Skeletal muscle satellite cell (primary cell): ENCODE data around the gene KLRB1. TPM values are rescaled to one million over a fixed set of nuclear protein-coding genes. Genes with fewer than 3 reads are reported as not detected.
"Not testable (repeated sequence)": the region's sequence is repeated elsewhere in the genome, so short reads cannot be mapped to it uniquely, and the experiment has no call there.

Experiments used
- H3K27me3 ChIP-seq: 2 replicates; pipeline ENCODE4 v1.7.0; 2013; ENCODE audit warnings: low read length; ENCODE audit not compliant: control insufficient read depth, insufficient read depth
- H3K36me3 ChIP-seq: 2 replicates; pipeline ENCODE4 v1.7.0; 2013; ENCODE audit warnings: mild to moderate bottlenecking, control low read depth, low read length; ENCODE audit not compliant: insufficient read depth
- H3K4me1 ChIP-seq: 2 replicates; pipeline ENCODE4 v1.7.0; 2013; ENCODE audit warnings: low read length; ENCODE audit not compliant: control insufficient read depth, insufficient read depth
- H3K4me2 ChIP-seq: 2 replicates; pipeline ENCODE4 v1.7.0; 2013; ENCODE audit warnings: mild to moderate bottlenecking, low read length
- H3K4me3 ChIP-seq: 2 replicates; pipeline ENCODE4 v1.7.0; 2013; ENCODE audit warnings: low read length
- H3K9ac ChIP-seq: 2 replicates; pipeline ENCODE4 v1.7.0; 2013; ENCODE audit warnings: mild to moderate bottlenecking, low read depth, low read length, moderate library complexity
- H3K9me3 ChIP-seq: replicated peaks from 2 replicates; pipeline ENCODE4 v1.7.0; 2013; ENCODE audit warnings: mild to moderate bottlenecking, control low read depth, low read length
- small RNA-seq: library from RNA; depleted of rRNA; stranded (forward); fragments of <200 nt; gene quantifications from one replicate; pipeline ENCODE3, GENCODE V24; 2012

Gene KLRB1

DNA sequence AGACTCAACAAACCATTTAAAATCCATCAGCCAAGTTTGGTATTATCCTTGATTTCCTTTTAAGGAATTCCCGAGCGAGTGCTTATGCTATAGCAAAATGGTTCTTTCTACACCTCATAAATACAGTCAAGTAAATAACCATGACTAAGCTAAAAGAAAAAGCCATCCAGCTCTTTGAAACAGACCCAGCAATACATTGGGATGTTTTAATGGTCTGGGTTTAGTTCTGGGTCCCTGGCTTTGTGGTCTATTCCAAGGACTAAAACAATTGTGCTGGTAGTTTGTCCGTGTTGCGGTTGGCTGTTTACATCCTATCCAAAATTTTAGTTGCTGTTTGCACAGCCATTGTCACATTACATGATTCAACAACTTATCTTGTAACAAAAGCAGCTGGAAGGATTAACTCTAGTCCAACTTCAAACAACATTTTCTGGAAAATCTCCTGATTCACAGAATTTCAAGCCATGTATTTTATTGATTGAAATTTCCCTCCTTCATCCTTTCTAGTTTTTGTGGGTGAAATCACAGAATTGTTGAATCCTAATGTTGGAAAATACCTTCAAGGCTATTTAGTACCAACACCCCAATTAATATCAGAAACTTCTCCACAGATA lies 19.6 kb downstream of the KLRB1 start:
- H3K4me2 ChIP-seq = no peak overlapping the region
- no peaks in the 10 kb centered on the region for H3K9me3 ChIP-seq
- no peak overlapping the region for H3K9ac ChIP-seq
- H3K4me3 ChIP-seq = no peak overlapping the region
- no peaks in the 10 kb centered on the region for H3K4me1 ChIP-seq
- H3K36me3 ChIP-seq = no peaks in the 10 kb centered on the region
- no peaks in the 10 kb centered on the region for H3K27me3 ChIP-seq

- not testable (repeated sequence) for H3K4me1 ChIP-seq, H3K27me3 ChIP-seq, H3K9me3 ChIP-seq, H3K4me3 ChIP-seq, H3K36me3 ChIP-seq, H3K4me2 ChIP-seq, H3K9ac ChIP-seq
Observed at GRCh38 chr12:9577729-9578128, 30.0 kb downstream of the KLRB1 start.

DNA sequence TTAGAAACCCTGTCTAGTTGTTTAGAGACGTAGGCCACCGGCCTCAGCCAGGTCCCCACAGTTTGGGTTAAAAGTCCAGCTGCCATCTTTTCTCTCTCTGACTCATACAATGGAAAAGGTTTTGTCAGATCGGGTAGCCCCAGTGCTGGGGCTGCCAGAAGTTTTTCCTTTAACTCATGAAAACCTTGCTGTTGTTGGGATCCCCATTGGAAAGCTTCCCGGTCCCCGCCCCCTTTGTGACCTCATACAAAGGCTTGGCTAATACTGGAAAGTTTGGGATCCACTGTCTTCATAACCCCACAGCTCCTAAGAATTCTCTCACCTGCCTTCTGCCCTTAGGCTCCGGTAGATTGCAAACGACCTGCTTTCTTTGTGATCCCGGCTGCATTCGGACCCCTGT lies 40.6 kb downstream of the KLRB1 start:
- not testable (repeated sequence) for H3K9ac ChIP-seq, H3K9me3 ChIP-seq, H3K36me3 ChIP-seq, H3K4me2 ChIP-seq, H3K4me1 ChIP-seq, H3K4me3 ChIP-seq, H3K27me3 ChIP-seq

GRCh38 chr12:9566113-9566512 lies 41.6 kb downstream of the KLRB1 start:
- H3K9me3 ChIP-seq, H3K36me3 ChIP-seq, H3K4me2 ChIP-seq, H3K4me1 ChIP-seq, H3K9ac ChIP-seq, H3K27me3 ChIP-seq, H3K4me3 ChIP-seq: not testable (repeated sequence)

GRCh38 chr12:9564418-9564817 lies 43.3 kb downstream of the KLRB1 start:
- H3K9me3 ChIP-seq, H3K4me2 ChIP-seq: not testable (repeated sequence)

GRCh38 chr12:9562841-9563453 lies 44.8 kb downstream of the KLRB1 start:
- H3K4me3 ChIP-seq = not testable (repeated sequence)

More at GRCh38 chr12:9564418-9564817, 43.3 kb downstream of the KLRB1 start:
- not testable (repeated sequence) for H3K27me3 ChIP-seq, H3K4me1 ChIP-seq, H3K36me3 ChIP-seq, H3K9ac ChIP-seq, H3K4me3 ChIP-seq

GRCh38 chr12:9545489-9545888 lies 62.2 kb downstream of the KLRB1 start:
- H3K27me3 ChIP-seq, H3K4me2 ChIP-seq, H3K4me1 ChIP-seq, H3K4me3 ChIP-seq, H3K9ac ChIP-seq, H3K36me3 ChIP-seq, H3K9me3 ChIP-seq: not testable (repeated sequence)

More at GRCh38 chr12:9562841-9563453, 44.8 kb downstream of the KLRB1 start:
- H3K36me3 ChIP-seq, H3K4me1 ChIP-seq, H3K27me3 ChIP-seq, H3K4me2 ChIP-seq, H3K9ac ChIP-seq, H3K9me3 ChIP-seq: not testable (repeated sequence)

Small RNA genes within 50 kb of the gene (small RNA-seq; reads per million reads assigned to genes)
- gene AC010186.4 = not detected
- not detected for gene RNU6-700P
